ENCODE data around the gene MDGA2. TPM values are rescaled to one million over a fixed set of nuclear protein-coding genes. Genes with fewer than 3 reads are reported as not detected.

Gene MDGA2
- polyA plus RNA-seq, 1 of the 3 experiments (the other 2 are of a cell fraction): not detected

DNA sequence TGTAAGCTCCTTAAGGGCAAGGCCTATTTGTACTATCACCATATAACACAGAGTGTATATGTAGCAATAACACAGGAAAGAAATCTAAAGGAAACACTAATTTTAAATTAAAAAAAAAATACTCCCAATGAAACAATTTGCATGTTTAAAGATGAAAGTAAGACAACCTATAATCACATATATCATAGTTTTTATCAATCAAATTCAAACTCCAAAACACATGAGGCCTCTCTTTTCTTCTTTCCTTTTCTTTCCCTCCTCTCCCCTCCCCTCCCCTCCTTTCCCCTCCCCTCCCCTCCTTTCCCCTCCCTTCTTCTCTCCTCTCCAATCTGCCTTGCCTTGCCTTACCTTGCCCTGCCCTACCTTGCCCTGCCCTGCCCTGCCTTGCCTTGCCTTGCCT, 618.0 kb downstream of the MDGA2 start:
- Histone ChIP-seq H3K9me2 (no peaks in the 10 kb centered on the region), H2AFZ (ENCODE audit: low read depth) (no peak overlapping the region), H3K4me2 (no peak overlapping the region), H3K36me3 (replicated peaks in 1 of 2; ENCODE audit: control insufficient read depth in 1 of 2, insufficient read depth in 2 of 2, low read length in 1 of 2) (no peaks in the 10 kb centered on the region), H3F3A (replicated peaks; ENCODE audit: insufficient read depth) (no peaks in the 10 kb centered on the region), H3K9ac (no peak overlapping the region), H4K20me1 (ENCODE audit: insufficient read depth) (no peaks in the 10 kb centered on the region), H3K4me3 (ENCODE audit: low read depth in 2 of 2, low read length in 1 of 2) (no peak overlapping the region), H3K79me2 (ENCODE audit: insufficient read depth) (no peaks in the 10 kb centered on the region), H3K27me3 (ENCODE audit: insufficient read depth) (no peaks in the 10 kb centered on the region), H3K27ac (ENCODE audit: low read depth in 2 of 2, low read length in 1 of 2) (no peak overlapping the region), H3K4me1 (ENCODE audit: control insufficient read depth in 1 of 2, insufficient read depth in 2 of 2, low read depth in 1 of 2, low read length in 1 of 2) (no peaks in the 10 kb centered on the region), H3K9me3 (no peaks in the 10 kb centered on the region)
- ChIA-PET POLR2A (no interaction called here), CTCF (no interaction called here)
- DNase-seq: no peak
- TF ChIP-seq GATA2 (CRISPR knock-in tag; IDR thresholded peaks at IDR 0.05): no peak
- no peak for TF ChIP-seq JUND (IDR thresholded peaks at IDR 0.05)
- TF ChIP-seq FOXM1 (IDR thresholded peaks at IDR 0.05; ENCODE audit: low read depth): no peak
- TF ChIP-seq, protein P1, sequence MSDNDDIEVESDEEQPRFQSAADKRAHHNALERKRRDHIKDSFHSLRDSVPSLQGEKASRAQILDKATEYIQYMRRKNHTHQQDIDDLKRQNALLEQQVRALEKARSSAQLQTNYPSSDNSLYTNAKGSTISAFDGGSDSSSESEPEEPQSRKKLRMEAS (IDR thresholded peaks at IDR 0.05; ENCODE audit: low read depth): no peak
- no peak for TF ChIP-seq GABPA (IDR thresholded peaks at IDR 0.05; ENCODE audit: low read depth)
- no peak for TF ChIP-seq NFIC (IDR thresholded peaks at IDR 0.05; ENCODE audit: borderline replicate concordance)
- no peak for TF ChIP-seq MXI1 (IDR thresholded peaks at IDR 0.05; ENCODE audit: low read depth, low read length)
- TF ChIP-seq NRF1 (IDR thresholded peaks at IDR 0.05; ENCODE audit: low read depth, low read length): no peak
- no peak for TF ChIP-seq CHD2 (IDR thresholded peaks at IDR 0.05; ENCODE audit: low read length, partially characterized antibody)
- TF ChIP-seq RXRA (IDR thresholded peaks at IDR 0.05; ENCODE audit: borderline replicate concordance, low read depth): no peak
- TF ChIP-seq, protein P2, sequence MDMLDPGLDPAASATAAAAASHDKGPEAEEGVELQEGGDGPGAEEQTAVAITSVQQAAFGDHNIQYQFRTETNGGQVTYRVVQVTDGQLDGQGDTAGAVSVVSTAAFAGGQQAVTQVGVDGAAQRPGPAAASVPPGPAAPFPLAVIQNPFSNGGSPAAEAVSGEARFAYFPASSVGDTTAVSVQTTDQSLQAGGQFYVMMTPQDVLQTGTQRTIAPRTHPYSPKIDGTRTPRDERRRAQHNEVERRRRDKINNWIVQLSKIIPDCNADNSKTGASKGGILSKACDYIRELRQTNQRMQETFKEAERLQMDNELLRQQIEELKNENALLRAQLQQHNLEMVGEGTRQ (IDR thresholded peaks at IDR 0.05; ENCODE audit: borderline replicate concordance, low read depth, low read length): no peak
- no peak for TF ChIP-seq FOSL2 (IDR thresholded peaks at IDR 0.05; ENCODE audit: borderline replicate concordance, low read depth)
- TF ChIP-seq, protein P3, sequence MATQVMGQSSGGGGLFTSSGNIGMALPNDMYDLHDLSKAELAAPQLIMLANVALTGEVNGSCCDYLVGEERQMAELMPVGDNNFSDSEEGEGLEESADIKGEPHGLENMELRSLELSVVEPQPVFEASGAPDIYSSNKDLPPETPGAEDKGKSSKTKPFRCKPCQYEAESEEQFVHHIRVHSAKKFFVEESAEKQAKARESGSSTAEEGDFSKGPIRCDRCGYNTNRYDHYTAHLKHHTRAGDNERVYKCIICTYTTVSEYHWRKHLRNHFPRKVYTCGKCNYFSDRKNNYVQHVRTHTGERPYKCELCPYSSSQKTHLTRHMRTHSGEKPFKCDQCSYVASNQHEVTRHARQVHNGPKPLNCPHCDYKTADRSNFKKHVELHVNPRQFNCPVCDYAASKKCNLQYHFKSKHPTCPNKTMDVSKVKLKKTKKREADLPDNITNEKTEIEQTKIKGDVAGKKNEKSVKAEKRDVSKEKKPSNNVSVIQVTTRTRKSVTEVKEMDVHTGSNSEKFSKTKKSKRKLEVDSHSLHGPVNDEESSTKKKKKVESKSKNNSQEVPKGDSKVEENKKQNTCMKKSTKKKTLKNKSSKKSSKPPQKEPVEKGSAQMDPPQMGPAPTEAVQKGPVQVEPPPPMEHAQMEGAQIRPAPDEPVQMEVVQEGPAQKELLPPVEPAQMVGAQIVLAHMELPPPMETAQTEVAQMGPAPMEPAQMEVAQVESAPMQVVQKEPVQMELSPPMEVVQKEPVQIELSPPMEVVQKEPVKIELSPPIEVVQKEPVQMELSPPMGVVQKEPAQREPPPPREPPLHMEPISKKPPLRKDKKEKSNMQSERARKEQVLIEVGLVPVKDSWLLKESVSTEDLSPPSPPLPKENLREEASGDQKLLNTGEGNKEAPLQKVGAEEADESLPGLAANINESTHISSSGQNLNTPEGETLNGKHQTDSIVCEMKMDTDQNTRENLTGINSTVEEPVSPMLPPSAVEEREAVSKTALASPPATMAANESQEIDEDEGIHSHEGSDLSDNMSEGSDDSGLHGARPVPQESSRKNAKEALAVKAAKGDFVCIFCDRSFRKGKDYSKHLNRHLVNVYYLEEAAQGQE (IDR thresholded peaks at IDR 0.05; ENCODE audit: low read depth, low read length): no peak
- TF ChIP-seq MEF2A (IDR thresholded peaks at IDR 0.05; ENCODE audit: borderline replicate concordance, low read depth): no peak
- no peak for TF ChIP-seq RAD21 (IDR thresholded peaks at IDR 0.05; ENCODE audit: low read length)
- TF ChIP-seq TCF12 (IDR thresholded peaks at IDR 0.05): no peak
- no peak for TF ChIP-seq TEAD4 (IDR thresholded peaks at IDR 0.05; ENCODE audit: borderline replicate concordance, insufficient read depth)

Measured in SK-N-SH (cell line).